HG03378 (cell line): ENCODE results near the gene ASXL1.
"Not testable (repeated sequence)": the region's sequence is repeated elsewhere in the genome, so short reads cannot be mapped to it uniquely, and the experiment has no call there.

Experiments
- ATAC-seq: cut with Tn5 transposase; IDR thresholded peaks from one replicate; pipeline ENCODE4 v1.9.1; 2021; ENCODE audit warnings: mild to moderate bottlenecking, moderate library complexity; ENCODE audit not compliant: unreplicated experiment

Gene ASXL1

DNA sequence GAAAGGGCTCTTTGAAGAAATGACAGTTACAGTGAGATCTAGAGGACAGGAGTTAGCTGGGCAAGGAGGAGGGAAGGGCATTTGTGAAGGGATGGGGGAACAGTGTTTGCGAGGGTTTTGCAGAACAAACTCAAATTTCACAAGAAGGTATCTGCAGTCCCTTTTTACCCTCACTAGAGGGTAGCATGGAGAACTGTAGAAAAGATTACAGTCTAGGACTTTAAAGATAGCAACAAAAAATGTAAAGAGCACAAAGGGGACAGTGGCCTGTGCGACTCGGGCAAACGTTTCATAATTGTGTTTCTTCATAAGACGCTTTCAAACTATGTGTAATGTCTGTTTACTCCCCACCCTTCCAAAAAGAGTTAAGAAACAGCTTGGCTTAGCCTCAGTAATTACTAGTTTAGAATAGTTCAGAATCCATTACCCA is 21.2 kb upstream of the ASXL1 start:
- no peak for ATAC-seq

DNA sequence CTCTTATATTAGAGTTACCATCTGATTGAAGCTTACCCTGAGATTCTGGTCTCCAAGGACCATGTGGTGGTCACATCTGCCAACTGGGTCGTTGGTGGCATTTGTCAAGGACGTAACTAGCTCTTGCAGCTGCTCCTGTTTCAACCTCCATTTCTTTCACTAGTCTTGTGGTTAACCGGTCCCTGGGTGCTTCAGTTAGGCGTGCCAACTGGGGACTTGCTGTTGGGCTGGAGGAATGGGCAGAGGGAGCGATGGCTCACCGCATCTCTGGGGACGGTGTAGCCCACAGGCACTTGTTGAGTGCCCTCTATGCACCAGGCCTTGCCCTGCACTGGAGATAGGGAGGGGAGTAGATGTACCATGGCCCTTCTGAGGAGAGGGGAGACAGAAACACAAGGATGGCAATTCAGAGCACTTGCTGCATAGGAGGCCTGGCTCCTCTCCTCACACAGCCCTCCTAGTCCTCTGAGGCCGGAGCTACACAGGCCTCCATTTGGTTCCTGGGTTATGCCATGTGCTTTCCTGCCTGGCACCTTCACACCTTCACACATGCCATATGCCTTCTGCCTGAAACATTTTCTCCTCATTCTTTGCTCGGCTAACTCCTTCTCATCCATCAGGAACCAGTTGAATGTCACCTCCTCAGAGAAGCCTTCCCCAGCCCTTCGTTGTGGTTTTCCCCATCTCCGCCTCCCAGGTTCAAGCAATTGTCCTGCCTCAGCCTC is 20.0 kb upstream of the ASXL1 start:
- no peak for ATAC-seq

DNA sequence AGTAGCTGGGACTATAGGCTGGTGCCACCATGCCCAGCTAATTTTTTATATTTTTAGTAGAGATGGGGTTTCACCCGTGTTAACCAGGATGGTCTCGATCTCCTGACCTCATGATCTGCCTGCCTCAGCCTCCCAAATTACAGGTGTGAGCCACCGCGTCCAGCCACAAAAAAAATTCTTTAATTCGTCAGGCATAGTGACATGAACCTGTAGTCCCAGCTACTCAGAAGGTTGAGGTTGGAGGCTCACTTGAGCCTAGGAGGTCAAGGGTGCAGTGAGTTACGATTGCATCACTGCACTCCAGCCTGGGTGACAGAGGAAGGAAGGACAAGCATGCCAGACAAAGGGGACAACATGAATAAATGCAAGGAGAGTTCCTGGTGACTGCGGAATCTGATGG is 19.5 kb upstream of the ASXL1 start:
- no peak for ATAC-seq

DNA sequence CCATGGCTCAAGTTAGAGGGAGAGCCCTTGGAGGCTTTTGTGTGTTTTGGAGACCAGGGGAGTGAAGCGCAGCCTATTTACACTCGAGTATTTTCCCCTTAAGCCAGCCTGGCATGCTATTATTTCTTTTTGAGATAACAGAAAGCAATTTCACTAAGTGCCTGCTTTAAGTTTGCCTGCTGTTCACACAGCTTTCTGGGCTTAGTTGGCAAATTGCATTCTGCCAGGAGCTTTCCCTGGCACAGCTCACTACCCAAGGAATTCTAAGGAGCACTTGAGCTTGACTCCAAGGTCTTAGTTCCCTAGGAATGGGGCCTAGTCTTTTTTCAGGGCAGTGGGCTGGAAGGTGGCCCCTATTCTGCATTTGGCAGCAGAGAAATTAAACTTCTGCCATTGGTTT is 19.0 kb upstream of the ASXL1 start:
- no peak for ATAC-seq

DNA sequence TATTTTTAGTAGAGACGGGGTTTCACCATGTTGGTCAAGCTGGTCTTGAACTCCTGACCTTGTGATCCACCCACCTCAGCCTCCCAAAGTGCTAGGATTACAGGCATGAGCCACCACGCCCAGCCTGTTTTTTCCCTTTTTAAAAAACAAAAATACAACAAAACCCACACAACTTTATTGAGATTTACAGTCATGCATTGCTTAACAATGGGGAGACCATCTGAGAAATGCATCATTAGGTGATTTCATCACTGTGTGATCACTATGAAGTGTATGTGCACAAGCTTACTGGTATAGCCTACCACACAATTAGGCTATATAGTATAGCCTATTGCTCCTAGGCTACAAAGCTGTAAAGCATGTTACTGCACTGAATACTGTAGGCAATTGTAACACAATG is 17.1 kb upstream of the ASXL1 start:
- ATAC-seq = not testable (repeated sequence)

DNA sequence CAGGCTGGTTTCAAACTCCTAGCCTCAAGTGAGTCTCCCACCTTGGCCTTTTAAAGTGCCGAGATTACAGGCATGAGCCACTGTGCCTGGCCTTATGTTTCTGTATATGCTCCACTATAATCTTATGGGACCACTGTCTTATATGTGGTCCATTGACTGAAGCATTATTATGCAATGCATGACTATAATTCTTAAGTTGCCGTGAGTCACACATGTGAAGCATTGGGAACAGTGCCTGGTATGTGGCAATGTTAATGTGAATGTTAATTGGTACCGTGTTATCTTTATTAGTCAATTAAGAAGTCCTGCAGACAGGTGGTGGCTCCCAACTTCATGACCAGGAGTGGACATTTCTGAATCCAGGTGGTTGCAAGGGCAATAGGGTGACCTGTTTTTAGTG is 14.7 kb upstream of the ASXL1 start:
- no peak for ATAC-seq

DNA sequence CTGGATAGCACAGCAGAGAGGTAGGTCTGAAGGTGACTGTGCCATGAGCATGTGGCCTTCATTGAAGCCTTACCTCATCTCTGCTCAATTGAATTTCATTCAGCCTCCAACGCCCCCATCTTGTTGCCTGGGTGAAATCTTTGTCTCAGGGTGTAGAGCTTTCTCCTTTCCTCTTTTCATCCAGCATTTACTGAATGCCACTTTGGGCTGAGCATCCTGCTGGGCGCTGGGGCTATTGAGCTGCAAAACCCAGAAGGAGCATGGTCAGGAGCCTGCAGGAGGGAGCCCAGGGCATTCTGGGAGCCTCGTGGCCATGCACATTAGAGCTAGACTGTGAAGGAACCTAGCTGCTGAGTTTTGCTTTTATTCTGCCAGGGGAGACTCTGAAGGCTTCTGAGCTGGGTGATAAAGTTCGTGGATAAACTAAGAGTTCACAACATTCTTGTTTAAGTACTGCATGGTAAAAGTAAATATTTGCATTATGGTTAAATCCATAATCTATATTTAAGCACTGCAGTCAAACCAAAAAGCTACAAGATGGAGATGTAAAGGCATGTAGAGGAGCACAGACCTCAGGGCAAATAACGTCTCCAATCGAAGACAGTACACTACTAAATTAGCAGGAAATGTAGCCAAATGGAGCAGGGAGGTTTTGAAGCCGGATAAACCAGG is 13.2 kb upstream of the ASXL1 start:
- no peak for ATAC-seq

DNA sequence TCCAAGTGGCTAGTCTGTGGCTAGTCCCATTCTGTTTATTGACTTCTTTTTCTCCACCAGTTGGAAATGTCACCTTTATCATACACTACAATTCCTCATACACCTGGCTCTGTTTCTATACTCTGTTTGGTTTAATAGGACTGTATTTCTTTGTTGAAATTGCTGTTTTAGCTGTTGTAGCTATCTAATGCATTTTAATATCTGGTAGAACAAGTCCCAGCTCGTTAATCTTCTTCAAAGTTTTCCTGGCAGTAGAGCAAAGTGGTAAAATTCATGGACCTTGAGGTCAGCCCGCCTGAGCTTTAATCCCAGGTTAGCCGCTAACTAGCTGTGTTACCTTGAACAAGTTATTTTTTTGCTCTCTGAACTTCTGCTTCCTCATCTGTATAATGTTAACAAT is 9.9 kb upstream of the ASXL1 start:
- ATAC-seq = no peak

DNA sequence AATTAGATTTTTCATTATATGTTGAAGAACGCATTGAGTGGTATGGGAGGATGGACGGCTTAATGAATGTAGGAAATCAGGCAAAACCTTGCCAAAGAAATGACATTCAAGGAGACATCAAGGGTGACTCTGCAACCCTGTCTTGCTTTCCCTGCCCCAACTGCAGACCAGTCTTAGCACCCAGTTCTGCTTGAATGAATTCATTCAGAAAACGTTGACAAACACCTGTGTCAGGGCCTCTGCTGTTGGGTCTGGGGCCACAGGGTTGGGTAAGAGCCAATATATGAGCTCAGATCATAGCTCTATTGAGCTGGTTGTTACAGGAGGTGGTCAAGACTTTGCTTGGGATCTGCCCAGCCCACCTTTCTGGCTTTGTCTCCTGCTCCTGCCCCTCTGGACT is 7.7 kb upstream of the ASXL1 start:
- no peak for ATAC-seq

DNA sequence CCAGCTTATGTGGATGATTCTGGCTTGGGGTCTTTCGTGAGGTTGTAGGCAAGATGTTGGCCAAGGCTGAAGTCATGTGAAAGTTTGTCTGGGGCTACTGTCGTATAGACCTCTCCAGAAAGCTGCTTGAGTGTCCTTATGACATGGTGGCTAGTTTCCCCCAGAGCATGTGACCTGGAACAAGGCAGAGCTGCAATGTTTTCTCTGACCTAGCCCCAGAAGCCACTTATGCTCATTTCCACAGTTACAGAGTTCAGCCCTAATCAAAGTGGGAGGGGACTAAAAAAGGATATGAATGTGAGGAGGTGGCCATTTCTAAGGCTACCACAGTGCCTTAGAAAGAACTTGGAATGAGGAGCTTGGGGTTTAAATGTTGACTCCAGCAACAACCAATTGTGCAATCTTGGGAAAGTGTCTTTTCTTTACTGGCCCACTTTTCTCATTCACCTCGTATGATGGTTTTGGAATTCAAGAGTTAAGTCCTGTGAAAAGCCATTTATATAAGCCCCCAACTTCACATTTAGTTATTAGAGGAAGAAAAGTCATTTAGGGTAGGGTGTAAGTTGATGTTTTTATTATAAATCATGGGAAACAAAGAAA is 5.9 kb upstream of the ASXL1 start:
- no peak for ATAC-seq

DNA sequence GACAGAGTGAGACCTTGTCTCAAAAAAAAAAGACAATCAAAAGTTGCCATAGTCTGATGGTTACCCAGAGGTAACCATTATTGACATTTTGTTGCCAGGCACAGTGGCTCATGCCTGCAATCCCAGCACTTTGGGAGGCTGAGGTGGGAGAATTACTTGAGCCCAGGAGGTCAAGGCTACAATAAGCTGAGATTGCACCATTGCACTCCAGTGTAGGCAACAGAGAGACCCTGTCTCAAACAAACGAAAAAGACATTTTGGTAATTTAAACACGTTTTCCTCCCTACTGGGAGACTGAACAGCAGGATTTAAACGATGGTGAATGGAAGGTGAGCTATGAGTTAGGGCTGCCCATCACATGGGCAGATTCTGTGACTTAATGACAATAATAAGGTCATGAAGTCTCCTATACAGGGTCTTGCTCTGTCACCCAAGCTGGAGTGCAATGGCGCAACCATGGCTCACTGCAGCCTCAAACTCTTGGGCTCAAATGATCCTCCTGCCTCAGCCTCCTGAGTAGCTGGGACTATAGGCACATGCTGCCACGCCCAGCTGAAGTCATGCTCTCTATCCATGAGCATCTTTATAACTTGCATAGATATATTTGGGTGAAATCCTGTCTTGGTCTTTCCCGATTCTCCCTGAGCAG is 4.2 kb upstream of the ASXL1 start:
- ATAC-seq = no peak

DNA sequence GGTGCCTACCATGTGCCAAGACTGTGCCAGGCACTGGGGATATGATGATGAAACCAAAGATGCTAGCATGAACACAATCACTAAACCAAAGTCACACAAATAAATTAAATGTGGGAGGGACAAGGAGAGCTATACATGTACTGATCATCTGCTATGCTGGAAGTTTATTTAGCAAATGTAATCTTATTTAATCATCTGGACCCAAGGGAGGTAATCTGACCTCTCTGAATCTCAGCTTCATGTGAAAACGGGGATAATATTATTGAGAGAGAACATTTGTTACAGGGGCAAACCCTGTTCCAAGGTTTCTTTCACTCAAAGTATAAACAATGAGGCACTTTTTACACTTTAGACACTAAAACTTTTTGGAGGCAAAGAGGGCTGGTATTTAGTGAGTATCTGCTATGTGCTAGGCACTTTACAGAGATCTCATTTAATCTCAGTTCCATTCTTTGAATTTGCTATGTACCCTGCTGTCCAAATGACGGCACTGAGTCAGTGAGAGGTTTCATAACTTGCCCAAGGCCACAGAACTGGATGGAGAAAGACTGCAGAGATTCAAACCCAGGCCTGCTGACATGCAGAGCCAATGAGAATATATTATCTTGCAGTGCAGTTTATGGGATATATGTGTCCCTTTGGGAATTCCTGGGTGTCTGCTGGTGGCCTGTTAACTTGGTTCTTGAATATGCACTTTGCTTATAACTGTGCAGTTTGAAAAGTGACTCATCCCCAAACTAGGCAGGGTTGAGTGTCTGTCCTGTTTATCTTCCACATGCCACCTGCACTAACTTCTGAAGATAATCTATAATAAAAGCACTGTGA is 3.3 kb upstream of the ASXL1 start:
- ATAC-seq = peak; percentile 24

DNA sequence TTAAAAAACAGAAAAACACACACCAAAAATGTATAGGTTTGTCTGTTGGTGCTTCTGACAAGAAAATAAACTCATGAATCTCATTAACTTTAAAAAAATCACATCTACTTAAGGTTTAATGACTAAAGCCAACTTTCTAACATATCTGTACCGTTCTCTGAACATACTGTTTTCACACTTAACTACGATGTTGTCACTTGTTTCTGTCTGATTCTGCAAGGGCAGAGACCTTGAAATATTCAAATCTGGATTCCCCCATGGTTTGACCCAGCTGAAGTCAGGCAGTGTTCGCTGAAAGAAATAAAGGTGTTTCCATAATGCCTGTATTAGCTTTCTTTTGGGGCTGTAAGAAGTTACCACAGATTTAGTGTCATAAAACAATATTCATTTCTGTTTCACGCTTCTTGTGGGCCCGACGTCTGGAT is 2.7 kb upstream of the ASXL1 start:
- ATAC-seq = no peak

DNA sequence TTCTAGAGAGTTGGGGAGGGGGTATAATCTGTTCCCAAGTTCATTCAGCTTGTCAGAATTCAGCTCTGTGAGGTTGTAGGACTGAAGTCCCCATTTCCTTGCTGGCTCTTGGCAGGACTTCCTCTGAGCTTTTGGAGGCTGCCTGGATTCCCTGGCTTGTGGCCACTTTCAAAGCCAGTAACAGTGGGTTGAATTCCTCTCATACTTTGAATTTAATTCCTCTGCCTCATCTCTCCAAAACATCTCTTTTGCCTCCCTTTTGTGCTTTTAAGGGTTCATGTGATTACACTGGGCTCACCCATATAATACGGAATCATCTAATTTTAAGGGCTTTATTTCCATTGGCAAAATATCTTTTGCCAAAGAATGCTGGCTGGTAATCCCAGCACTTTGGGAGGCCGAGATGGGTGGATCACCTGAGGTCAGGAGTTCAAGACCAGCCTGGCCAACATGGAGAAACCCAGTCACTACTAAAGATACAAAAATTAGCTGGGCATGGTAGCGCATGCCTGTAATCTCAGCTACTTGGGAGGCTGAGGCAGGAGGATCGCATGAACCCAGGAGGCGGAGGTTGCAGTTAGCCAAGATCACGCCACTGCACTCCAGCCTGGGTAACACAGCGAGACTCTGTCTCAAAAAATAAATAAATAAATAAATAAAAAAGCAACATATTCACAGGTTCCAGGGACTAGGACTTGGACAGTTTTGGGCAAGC is 2.1 kb upstream of the ASXL1 start:
- ATAC-seq = not testable (repeated sequence)

DNA sequence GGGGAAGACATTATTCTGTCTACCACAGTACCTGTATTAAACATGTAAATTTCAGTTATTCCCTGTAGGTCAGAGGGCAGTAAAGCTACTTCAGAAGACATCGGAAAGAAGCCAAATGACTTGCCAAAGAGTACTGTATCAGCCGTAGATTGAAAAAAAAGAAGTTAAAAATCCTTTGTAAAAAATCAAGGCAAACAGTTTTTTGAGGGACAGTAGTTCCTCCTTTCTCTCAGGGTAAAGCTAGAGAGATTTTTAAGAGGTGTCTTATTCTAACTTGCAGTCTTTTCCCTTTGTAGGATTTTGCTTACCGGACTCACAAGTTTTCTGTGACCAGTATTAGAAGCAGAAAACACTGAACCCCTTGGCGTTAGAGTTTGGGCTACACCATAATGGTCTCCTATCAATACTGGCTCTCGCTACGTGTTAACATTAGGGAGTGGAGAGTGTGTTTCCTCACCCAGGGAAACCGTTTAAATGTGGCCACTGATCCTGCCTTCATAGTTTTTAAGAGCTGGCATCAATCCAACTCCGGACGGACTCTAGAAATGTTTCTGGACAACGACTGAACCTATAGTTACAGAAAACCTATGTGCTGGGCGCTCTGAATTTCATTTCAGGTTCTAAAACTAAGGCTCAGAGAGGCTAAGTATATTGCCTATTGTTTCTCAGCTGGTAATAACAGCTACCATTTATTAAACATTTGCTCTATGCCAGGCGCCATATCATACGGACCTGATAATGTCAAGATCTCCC is 1.3 kb upstream of the ASXL1 start:
- no peak for ATAC-seq

DNA sequence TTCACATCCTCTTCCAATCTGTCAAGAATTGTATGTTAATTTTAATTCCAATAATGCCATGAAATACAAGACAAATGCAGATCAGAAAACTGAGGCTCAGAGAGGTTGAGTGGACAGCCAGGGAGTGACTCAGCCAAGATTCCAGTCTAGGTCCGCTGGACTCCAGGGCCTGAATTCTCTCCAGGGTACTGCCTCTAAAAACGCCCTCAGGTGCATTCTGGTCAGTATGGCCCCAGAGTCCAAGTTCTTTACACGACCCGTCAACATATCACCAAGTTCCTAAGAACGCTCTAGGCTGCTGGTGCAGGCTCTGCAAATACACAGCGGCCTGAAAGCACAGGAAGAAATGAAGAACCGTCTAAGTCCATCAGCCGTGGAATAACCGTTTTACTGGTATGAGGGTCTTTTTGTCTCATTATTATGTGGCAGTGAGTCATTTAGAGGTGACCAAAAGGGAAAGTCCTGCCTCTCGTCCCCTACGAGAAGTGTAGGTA is 709 bp upstream of the ASXL1 start:
- ATAC-seq = no peak

DNA sequence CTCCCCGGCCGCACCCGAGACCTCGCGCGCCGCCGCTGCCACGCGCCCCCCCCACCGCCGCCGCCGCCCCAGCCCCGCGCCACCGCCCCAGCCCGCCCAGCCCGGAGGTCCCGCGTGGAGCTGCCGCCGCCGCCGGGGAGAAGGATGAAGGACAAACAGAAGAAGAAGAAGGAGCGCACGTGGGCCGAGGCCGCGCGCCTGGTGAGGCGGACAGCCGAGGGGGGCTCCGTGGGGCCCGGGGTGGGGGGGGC is 426 bp downstream of the ASXL1 start:
- ATAC-seq = no peak

DNA sequence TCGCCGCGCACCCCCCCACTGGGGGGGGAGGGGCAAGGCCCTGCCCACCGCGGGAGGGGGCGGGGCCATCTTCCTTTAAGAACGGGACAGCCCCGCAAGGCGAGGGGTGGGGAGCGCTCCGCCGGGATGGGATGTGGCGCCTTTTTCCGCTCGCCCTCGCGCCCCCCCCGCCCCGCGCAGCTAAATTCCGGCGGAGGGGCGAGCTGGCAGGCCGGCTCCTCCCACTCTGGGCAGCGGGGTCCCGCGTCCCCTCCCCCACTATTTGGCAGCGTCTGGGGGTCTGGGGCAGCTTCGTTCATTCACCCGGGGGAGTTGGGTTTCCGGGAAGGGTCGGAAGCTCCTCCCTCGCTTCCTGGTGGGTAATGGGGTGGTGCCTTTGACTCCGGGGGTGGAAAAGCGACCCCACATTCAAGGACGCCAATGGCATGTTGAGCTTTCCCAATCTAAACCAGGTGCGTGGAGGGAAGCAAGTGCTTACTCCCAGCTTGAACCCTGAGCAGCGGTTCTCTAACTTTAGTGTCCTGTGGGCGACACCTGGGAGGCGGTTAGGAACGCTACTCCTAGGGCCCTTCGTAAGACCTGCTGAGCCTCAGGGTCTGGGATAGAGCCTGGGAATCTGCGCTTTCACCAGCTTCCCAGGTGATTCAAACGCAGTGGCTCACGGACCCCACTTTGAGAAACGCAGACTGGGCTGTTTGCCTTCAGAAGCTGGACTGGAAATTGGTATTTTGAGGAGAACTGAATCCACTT is 927 bp downstream of the ASXL1 start:
- no peak for ATAC-seq
